ENCODE data around the gene MMP12.

- TF ChIP-seq POLR2A (IDR thresholded peaks at IDR 0.05) (no peak), POLR2AphosphoS5 (IDR thresholded peaks at IDR 0.05) (no peak)
These were observed 45.4 kb upstream of the MMP12 start for GRCh38 chr11:102920118-102920684.

All from suprapubic skin (tissue), 4 donors.